Fibroblast of mammary gland (primary cell): ENCODE measurements around the gene HMGA1.

Source experiments
- DNase-seq: peaks from one replicate; pipeline ENCODE4 v3.0.0-alpha.2; 2010; ENCODE audit warnings: low read depth
- H3K4me3 ChIP-seq: 2 replicates; pipeline ENCODE4 v1.5.1; 2011; ENCODE audit warnings: low read depth, mild to moderate bottlenecking, low read length, moderate library complexity; ENCODE audit not compliant: control insufficient read depth
- CTCF ChIP-seq: conservative IDR thresholded peaks from 2 replicates; pipeline ENCODE4 v1.5.1; 2011; ENCODE audit warnings: low read depth, low read length, inconsistent platforms; ENCODE audit not compliant: control insufficient read depth, insufficient read depth

Gene HMGA1

GRCh38 chr6:34272013-34272926, 35.6 kb downstream of the HMGA1 start:
- no peak for DNase-seq
- peak; percentile 10 for TF ChIP-seq CTCF
- H3K4me3 ChIP-seq, result no peak overlapping the region

GRCh38 chr6:34273242-34273805, 36.7 kb downstream of the HMGA1 start:
- H3K4me3 ChIP-seq, result no peak overlapping the region
- TF ChIP-seq CTCF, result no peak
- DNase-seq, result no peak

GRCh38 chr6:34274129-34274528, 37.5 kb downstream of the HMGA1 start:
- no peak for TF ChIP-seq CTCF
- DNase-seq, result no peak
- no peak overlapping the region for H3K4me3 ChIP-seq

GRCh38 chr6:34275128-34275804, 38.6 kb downstream of the HMGA1 start:
- H3K4me3 ChIP-seq, result no peak overlapping the region
- no peak for TF ChIP-seq CTCF
- DNase-seq, result no peak

- DNase-seq, result no peak
- H3K4me3 ChIP-seq, result no peak overlapping the region
- TF ChIP-seq CTCF, result no peak
Observed at GRCh38 chr6:34276191-34276590, 39.5 kb downstream of the HMGA1 start.

GRCh38 chr6:34276881-34277762, 40.4 kb downstream of the HMGA1 start:
- no peak for TF ChIP-seq CTCF
- no peak for DNase-seq
- H3K4me3 ChIP-seq, result no peak overlapping the region
